GM11168 (cell line): Measurements from ENCODE around the gene NAV1.
"Not testable (repeated sequence)": the region's sequence is repeated elsewhere in the genome, so short reads cannot be mapped to it uniquely, and the experiment has no call there.

Source experiments
- in situ Hi-C: fragments of 300-500 bp; cut with MboI; formaldehyde crosslinking; loops from one replicate; pipeline ENCODE4 v1.12.0; 2022; ENCODE audit warnings: low sequenced_read_pairs; ENCODE audit not compliant: unreplicated experiment

NAV1 gene, protein sequence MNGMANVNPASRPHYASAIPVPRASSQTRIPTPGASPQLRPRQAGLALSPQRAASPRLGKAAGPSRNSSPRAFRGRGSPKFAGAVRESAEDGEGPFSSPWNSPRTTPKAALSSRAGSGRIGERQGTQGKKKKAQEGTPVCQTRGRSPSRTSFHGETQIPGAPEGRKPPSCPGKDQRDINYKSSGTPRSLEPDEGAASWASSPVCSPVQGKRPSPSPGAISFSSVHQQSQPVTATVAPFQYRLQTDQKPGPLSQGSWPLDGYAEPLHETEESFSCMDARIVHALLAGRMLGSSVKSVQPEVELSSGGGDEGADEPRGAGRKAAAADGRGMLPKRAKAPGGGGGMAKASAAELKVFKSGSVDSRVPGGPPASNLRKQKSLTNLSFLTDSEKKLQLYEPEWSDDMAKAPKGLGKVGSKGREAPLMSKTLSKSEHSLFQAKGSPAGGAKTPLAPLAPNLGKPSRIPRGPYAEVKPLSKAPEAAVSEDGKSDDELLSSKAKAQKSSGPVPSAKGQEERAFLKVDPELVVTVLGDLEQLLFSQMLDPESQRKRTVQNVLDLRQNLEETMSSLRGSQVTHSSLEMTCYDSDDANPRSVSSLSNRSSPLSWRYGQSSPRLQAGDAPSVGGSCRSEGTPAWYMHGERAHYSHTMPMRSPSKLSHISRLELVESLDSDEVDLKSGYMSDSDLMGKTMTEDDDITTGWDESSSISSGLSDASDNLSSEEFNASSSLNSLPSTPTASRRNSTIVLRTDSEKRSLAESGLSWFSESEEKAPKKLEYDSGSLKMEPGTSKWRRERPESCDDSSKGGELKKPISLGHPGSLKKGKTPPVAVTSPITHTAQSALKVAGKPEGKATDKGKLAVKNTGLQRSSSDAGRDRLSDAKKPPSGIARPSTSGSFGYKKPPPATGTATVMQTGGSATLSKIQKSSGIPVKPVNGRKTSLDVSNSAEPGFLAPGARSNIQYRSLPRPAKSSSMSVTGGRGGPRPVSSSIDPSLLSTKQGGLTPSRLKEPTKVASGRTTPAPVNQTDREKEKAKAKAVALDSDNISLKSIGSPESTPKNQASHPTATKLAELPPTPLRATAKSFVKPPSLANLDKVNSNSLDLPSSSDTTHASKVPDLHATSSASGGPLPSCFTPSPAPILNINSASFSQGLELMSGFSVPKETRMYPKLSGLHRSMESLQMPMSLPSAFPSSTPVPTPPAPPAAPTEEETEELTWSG (N-terminal part only)

DNA sequence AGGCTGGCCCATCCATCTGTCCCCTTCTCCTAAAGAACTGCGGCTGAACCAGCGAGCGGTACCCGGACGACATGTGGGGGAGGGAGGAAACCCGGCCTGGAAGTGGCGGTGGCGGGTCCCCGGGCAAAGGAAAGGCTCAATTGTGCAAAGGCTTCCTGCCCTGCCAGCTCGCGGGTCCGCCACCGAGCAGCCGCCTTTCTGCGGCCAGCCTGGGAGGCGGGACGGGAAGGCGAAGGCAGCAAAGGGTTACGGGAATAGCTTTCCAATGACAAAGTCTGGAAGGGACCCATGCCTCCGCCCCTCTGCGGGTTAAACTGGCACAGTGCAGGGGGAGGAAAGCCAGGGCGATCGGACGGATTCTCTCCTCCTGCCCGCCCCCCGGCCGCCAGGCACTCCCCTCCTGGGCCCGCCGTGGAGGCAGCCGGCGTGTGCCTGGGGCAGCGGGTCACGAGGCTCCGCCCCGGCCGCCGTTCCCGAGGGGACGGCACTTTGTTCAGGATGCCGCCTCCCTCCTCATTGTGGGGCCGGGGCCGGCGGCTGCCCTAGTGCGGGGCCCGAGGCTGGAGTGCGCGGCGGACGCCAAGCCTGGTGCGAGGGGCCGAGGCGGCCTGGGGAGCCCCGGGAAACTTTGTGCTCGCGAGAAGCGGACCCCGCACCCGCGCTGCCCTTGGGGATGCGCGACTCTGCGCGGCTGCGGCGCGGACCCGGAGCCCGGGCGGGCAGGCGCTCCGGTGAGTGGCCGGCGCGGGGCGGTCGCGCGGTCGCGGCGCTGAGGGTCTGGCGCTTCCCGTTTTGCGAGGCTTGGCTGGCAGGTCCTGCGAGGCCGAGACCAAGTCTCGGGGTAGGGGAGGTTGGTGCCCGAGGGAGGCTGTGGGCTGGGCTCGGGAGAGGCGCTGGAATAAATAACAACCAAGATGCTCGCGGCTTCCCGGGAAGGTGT is at the start of gene NAV1:
Gene NAV1 (plus strand): TSS at position 516 of the 940 bp plus-strand sequence. CDS start 83,758 bp downstream, outside the sequence.
- in situ Hi-C loops, result no loop called here

DNA sequence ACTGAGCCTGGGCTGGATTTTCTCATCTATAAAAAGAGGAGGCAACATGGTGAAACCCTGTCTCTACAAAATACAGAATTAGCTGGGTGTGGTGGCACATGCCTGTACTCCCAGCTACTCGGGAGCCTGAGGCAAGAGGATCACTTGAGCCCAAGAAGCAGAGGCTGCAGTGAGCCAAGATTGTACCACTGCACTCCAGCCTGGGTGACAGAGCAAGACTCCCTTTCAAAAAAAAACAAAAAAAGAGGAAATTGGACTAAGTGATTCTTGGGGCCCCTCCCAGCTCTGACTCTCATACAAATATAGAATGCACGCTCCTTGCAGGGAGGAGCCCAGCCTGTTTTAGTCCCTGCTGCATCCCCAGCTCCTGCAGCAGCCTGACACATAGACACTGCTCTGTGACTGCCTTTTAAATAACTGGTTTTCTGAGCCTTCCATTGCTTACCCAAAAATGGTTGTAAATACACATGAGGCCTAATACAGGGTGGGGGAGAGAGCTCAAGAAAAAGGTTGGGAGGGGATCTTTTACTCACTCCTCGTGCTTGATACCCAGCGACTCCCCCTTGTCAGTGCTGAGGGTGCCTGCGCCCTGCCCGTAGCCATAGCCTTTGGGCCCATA is 49.2 kb upstream of the NAV1 start:
- in situ Hi-C loops, result no loop called here

DNA sequence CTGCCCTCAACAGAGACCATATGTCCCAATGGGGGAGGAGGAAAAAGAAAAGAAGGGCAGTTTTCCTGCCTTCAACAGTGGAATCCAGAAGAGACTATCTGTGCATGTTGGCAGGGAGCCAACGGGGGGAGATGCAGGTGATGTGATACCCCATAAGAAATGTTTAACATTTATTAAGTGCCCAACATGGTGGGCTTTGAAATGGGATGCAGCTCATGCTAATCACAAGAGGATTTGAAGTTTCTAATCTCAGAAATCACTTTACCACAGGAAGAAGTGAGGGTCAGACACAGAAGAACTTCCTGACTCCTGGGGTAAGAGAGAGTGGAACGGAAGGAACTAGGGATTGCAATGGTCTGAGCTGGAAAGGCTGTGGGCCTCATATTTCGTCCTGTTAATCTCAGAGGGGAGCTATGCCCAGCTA is 48.2 kb upstream of the NAV1 start:
- in situ Hi-C loops, result no loop called here

DNA sequence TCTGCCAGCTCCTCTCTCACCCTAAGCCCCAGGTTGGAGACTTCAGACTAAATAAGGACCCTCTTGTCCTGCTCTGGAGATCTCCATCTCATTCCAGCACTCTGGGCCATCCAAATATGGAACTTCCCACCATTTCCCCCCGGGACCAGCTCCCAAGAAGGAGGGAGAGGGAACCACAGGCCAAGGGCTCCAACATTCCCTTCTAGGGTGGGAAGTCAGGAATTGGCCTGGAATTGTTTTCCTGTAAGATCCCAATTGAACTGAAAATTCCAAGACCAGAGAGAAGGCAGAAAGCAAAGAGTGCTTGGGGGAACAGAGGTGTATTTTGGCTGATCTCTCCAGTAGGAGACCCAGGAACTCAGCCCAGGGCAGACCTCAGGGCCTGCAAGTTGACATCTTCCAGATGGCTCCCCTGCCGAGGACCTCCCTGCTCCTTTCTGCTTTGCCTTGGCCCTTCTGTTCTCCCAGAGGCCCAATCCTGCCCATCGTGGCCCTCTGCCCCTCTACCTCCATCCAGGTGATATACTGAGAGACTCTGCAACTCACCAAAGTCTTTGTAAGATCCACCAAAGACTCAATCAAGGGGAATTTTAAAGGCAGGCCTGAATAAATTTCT is 46.9 kb upstream of the NAV1 start:
- in situ Hi-C loops, result no loop called here

DNA sequence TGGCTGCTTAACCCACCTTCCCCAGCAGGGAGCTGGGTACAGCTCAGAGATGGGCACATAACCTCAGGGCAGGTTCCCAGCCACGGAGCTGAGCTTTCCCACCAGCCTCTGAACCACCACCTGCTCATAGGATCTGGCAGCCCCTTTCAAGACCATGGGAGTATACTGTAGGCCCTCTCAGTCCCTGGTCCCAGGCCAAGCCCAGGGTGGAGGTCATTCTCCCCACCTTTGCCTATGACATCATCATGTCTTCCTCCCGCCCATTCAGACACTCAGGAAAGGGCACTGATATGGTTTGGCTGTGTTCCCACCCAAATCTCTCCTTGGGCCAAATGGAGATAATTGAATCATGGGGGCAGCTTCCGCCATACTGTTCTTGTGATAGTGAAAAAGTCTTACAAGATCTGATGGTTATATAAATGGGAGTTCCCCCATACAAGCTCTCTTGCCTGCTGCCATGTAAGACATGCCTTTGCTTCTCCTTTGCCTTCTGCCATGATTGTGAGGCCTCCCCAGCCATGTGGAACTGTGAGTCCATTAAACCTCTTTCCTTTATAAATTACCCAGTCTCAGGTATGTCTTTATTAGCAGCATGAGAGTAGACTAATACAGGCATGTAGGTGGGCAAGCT is 45.8 kb upstream of the NAV1 start:
- in situ Hi-C loops, result not testable (repeated sequence)

DNA sequence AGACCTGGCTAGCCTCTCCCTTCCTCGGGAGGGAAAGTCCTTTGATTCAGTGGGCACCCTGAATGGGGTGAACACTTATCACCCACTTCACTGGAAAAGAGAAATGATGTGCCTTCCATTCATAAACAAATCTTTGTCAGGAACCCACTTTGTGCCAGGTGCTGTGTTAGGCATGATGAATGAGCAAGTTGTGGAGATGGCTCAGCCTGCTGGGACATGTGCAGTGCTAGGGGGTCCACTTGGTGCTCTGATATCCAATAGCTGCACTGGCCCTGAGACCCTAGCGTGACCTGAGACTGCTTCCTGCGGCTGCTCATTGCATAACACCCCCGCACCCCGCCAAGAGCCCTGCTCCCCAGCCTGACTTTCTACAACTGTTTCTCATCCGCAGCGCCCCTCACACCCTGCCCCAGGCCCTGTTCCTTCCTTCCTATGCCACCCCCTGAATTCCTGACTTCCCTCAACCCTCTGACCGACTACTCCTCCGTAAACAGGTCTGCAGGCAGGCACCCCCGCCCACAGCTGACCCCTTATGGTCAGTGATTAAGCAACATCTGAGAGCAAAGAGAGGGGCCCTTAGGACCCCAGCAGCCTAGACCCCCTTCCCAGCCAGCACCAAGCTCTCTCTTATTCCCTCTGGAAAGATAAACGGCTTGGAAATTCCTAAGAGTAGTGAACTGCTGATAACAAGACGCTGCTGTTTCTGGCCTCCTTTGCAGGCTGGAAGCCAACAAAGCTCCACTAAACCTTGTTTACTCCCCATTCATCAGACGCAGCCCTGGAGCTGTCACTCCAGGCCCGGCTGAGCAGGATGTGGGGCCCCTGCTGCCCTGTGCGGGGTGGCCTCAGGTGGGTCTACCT is 44.9 kb upstream of the NAV1 start:
- in situ Hi-C loops, result no loop called here

DNA sequence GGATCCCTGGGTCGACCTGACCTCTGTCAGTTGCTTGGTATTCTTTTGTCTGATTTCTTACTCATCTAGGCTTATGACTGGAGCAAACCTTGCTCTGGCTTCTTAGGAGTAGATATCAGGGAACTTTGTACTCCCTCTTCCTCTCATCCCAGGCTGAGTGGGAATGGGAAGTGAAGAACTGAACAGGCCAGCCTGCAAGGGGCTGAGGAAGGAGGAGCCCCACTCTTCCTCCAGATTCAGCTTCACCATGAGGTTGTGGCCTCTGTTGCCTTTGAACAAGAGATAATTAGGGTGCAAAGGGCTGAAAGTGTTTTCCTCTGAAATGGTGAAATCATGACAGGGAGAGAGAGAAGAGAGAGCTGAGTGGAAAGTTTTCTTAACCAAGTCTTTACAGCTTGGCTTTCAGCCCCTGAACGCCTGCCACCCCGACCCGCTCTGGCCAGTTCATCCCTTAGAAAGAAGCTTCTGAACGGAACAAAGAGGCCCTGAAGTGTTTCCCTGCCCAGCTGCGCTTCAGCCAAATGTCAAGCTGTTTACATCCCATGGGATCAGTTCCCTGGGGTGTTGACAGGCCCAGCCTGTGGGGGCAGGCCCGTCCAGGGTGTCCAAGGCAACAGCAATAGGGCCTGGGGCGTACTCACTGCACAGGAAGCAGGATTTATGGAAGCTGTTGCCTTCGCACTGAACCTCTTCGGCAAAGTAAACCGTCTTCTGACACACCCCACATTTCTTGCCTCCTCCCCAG is 43.2 kb upstream of the NAV1 start:
- in situ Hi-C loops, result no loop called here

DNA sequence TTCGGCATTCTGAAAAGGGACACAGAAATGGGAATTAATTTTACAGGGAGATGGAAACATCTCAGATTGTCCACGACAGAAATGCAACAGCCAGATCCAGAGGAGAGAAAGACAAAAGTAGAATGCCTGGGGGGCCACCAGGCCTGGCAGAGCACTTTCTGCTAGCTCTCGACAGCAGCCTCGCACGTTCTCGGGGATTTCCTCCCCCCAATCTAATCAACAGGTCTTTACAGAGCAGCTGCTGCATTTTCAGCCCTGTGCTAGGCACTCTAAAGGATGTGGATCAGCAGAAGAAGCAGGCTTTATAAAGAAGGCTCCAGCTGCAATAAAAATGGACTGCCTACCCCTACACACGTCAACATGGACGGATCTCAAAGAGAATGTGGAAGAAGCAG is 42.6 kb upstream of the NAV1 start:
- in situ Hi-C loops, result no loop called here

DNA sequence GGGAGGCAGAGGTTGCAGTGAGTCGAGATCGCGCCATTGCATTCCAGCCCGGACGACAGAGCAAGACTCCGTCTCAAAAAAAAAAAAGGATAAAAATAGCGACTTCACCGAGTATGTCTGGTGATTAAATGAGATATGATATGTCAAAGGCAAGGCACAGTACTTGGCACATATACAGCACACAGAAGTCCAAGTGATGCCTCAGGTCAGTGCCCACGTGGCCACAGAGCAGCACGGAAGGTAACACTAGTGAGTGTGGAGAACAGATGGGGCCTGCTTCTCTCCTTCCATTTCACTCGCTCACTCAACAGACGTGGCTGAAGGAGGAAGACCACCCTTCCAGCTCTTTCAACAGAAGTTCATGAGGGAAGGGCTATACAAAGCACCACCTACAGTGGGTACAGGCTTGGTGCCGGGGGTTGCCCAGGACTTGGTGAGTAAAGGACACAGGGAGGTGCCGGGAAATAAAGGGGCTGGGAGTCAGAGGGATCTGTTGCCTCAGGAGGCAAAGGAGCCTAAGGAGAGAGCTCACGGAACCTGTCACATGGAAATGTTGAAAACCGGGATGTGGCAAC is 40.9 kb upstream of the NAV1 start:
- in situ Hi-C loops, result no loop called here

DNA sequence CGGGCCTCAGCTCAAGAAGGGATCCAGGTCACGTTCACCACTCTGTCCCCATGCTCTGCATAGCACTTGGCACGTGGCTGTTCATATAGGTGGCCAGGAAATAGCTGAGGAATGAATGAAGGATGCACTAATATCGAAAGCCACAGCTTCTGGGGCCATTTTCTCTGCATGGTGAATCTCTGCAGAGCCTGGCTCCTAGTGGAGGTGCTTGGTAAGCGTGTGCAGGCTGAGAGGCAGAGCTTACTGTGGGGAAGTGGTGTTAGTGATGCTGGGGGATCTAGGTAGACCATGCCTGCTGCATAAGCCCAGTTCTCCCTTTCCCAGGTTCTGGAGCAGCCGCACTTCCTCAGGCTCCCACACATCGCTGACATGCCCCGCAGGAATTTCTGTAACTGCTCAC is 40.3 kb upstream of the NAV1 start:
- in situ Hi-C loops, result no loop called here

DNA sequence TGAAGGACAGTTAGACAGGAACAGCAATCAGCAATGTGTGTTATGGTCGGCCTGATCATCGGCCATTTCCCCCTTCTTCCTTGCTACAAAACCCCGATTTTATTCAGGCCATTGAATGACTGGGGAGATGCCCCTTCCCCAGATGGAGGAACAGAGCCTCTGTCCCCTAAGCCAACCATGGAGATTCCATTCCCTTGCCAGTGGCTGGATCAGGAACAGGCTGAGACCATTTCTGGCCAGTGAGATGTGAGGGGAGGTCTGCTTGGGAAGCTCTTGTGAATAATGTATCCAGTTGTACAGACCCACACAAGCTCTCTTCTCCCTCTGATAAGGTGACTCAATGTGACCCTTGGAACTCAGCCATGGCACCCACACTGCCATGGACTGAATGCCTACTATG is 39.7 kb upstream of the NAV1 start:
- in situ Hi-C loops, result no loop called here

DNA sequence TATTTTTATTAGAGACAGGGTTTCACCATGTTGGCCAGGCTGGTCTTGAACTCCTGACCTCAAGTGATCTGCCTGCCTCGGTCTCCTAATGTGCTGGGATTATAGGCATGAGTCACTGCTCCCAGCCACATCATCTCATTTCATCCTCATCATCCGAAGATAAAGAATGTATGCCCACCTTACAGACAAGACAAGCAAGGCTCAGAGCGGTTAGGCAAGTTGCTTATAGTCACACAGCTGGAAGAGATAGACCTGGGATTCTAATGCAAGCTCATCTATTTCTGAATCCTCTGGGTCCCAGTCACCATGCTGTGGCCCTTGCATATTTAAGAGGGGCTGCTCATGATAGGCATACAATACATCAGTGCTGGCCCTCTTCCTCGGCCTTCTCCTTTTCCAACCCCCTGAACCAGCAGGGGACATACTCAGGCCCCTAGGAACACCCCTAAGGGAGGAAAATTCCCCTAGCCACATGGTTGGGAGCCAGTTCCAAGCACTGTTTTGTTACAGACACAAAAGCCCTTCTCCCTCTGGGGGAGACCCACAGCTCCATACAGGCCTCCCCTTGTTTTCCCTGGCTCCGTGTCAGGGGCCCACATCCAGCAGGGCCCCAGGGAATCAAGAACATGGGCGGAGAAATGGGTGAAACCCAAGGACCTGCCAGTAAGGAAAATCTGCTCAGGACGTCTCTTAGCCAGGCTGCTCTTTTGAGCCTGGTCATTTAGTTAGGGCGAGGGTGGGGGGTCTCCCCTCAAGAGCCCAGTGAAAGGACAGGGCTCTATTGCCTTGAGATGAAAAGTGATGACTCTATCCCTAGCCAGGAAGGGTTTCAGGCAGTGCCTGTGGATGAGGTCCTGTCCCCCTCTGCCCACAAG is 38.9 kb upstream of the NAV1 start:
- in situ Hi-C loops, result no loop called here

DNA sequence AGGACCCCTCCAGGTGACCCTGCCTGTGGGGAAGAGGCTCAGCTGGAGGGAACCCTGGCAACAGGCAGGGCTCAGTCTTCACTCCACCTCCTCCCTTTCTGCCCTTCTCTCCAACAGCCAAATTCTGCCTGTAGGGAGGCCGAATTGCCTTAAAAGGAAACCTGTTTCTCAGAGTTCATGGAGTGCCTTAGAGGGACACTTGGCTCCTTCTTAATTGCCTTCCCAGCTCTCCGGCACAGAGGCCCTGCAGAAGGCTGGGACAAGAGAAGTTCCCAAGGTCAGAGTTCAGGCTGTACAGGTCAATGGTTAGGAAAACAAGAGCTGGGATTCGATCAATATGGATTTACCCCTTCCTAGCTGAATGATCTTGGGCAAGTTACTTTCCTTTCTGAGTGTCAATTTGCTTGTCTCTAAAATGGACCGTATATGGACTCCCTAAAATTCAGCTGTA is 38.2 kb upstream of the NAV1 start:
- in situ Hi-C loops, result no loop called here

DNA sequence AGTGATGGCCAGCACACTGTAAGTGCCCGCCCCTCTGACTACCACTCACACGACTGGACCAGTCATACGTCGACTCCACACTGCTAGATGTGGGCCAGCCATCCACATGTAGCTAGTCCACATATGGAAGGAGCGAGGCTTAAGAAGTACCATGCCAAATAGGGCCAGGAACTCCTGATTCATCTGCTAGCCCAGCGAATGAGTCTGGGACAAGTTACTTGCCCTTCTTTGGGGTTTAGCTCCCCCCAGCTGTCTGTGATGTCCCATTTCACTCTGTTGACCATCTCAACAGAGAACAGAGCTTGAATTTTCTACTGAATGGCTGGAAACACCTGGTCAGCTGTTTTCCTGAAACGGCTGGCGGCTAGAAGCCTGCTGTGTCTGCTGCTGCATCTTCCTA is 37.8 kb upstream of the NAV1 start:
- in situ Hi-C loops, result no loop called here

DNA sequence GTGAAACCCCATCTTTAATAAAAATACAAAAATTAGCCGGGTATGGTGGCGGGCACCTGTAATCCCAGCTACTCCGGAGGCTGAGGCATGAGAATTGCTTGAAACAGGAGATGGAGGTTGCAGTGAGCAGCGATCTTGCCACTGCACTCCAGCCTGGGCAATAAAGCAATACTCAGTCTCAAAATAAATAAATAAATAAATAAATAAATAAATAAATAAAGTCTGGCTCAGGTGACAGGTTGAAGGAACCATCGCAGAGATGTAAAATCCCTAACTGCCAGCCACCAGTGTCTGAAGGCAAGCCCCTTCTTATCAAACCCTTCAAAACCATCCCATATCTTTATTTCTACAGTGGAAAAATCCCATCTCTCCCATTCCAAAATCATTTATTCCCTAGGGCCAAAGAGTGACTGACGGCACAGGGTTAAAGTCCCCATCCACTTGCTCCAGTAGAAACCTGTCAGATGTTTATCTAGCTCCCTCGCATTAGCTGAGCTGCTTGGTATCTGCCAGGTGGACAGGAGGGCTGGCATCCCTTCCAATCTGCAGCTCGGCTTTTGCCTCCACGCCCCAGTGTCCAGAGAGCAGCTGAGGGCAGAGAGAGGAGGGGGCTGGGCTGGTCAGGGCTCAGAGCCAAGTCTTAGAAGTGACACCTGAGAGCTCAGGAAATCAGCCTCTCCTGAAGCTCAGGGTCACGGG is 37.0 kb upstream of the NAV1 start:
- in situ Hi-C loops, result no loop called here
